GM19395 (cell line): ENCODE measurements around the gene SLC22A8.
A peak's percentile ranks its signal among the peaks of the same experiment; 100 is the strongest.
"Not testable (repeated sequence)": the region's sequence is repeated elsewhere in the genome, so short reads cannot be mapped to it uniquely, and the experiment has no call there.

Source experiments
- ATAC-seq: cut with Tn5 transposase; IDR thresholded peaks from one replicate; pipeline ENCODE4 v1.9.1; 2021; ENCODE audit warnings: mild to moderate bottlenecking, moderate library complexity; ENCODE audit not compliant: unreplicated experiment

The SLC22A8 gene

GRCh38 chr11:63015521-63016215 is at the start of gene SLC22A8:
TSS of gene SLC22A8 (minus strand) at chr11:63015841. CDS start at chr11:63014958, 883 bp downstream.
- no peak for ATAC-seq

- ATAC-seq, result not testable (repeated sequence)
Measured at GRCh38 chr11:63046203-63046602, 30.6 kb upstream of the SLC22A8 start.

GRCh38 chr11:63042596-63042995 is 27.0 kb upstream of the SLC22A8 start:
- no peak for ATAC-seq

GRCh38 chr11:63032457-63032856 is 16.8 kb upstream of the SLC22A8 start:
- ATAC-seq, result no peak

GRCh38 chr11:63023841-63024648 is 8.4 kb upstream of the SLC22A8 start:
- peak; percentile 69 for ATAC-seq

- ATAC-seq, result no peak
Measured at GRCh38 chr11:63023222-63023814, 7.7 kb upstream of the SLC22A8 start.

GRCh38 chr11:63022441-63022840 is 6.8 kb upstream of the SLC22A8 start:
- no peak for ATAC-seq

GRCh38 chr11:63020671-63021291 is 5.1 kb upstream of the SLC22A8 start:
- ATAC-seq, result no peak

GRCh38 chr11:63019506-63019905 is 3.9 kb upstream of the SLC22A8 start:
- no peak for ATAC-seq

- no peak for ATAC-seq
Measured at GRCh38 chr11:63017306-63017974, 1.8 kb upstream of the SLC22A8 start.

GRCh38 chr11:63014408-63015055 is 1.1 kb downstream of the SLC22A8 start:
- ATAC-seq, result no peak

GRCh38 chr11:63012839-63013238 is 2.8 kb downstream of the SLC22A8 start:
- no peak for ATAC-seq

- ATAC-seq, result no peak
Measured at GRCh38 chr11:63012430-63012829, 3.2 kb downstream of the SLC22A8 start.

GRCh38 chr11:63010934-63011439 is 4.7 kb downstream of the SLC22A8 start:
- no peak for ATAC-seq

GRCh38 chr11:63007920-63008319 is 7.7 kb downstream of the SLC22A8 start:
- no peak for ATAC-seq

GRCh38 chr11:63001456-63001855 is 14.2 kb downstream of the SLC22A8 start:
- ATAC-seq, result no peak

- ATAC-seq, result no peak
Measured at GRCh38 chr11:62999649-63000048, 16.0 kb downstream of the SLC22A8 start.

- ATAC-seq, result no peak
Measured at GRCh38 chr11:62999156-62999555, 16.5 kb downstream of the SLC22A8 start.

GRCh38 chr11:62996271-62996670 is 19.4 kb downstream of the SLC22A8 start:
- no peak for ATAC-seq

- no peak for ATAC-seq
Measured at GRCh38 chr11:62994775-62995174, 20.9 kb downstream of the SLC22A8 start.
